Testis (tissue), 3 donors: Measurements from ENCODE around the gene GYS1. TPM values are rescaled to one million over a fixed set of nuclear protein-coding genes. Genes with fewer than 3 reads are reported as not detected.
A peak's percentile ranks its signal among the peaks of the same experiment; 100 is the strongest.
"Not testable (repeated sequence)": the region's sequence is repeated elsewhere in the genome, so short reads cannot be mapped to it uniquely, and the experiment has no call there.

Experiments used
- DNase-seq: peaks from one replicate; pipeline ENCODE4 v3.0.0-alpha.2; 2019
- H3K27ac ChIP-seq, 2 donors: fragments of 200-600 bp; sonication (generic); one replicate each; pipeline ENCODE4 v1.5.1; 2019
- H3K27me3 ChIP-seq: fragments of 200-600 bp; sonication (generic); one replicate; pipeline ENCODE4 v1.5.1; 2019
- H3K36me3 ChIP-seq: fragments of 200-600 bp; sonication (generic); one replicate; pipeline ENCODE4 v1.5.1; 2017; ENCODE audit warnings: low read depth; ENCODE audit errors: missing control alignments
- H3K4me1 ChIP-seq: fragments of 200-600 bp; sonication (generic); one replicate; pipeline ENCODE4 v1.5.1; 2019
- H3K4me3 ChIP-seq, 2 donors: fragments of 200-600 bp; sonication (generic); one replicate each; pipeline ENCODE4 v1.5.1; 2017 to 2019
- H3K9me3 ChIP-seq: fragments of 200-600 bp; sonication (generic); one replicate; pipeline ENCODE4 v1.5.1; 2017
- CTCF ChIP-seq, 3 experiments: fragments of 450-650 bp in 2 of 3; fragments of 200-600 bp in 1 of 3; sonication (generic) in 1 of 3; IDR thresholded peaks; one replicate each; pipeline ENCODE4 v1.5.1; 2016 to 2019; ENCODE audit warnings: antibody characterized with exemption in 3 of 3, mild to moderate bottlenecking in 2 of 3, moderate library complexity in 1 of 3
- POLR2A ChIP-seq: fragments of 450-650 bp; IDR thresholded peaks from one replicate; pipeline ENCODE4 v1.6.1; 2017; ENCODE audit warnings: antibody characterized with exemption, mild to moderate bottlenecking, moderate library complexity
- WGBS, 2 donors: methylation state at CpG; one replicate each; pipeline ENCODE4 v1.1.5; 2018; 5-methylcytosine and 5-hydroxymethylcytosine counted together
- intact Hi-C: fragments of 100-400 bp; cut with DNase I; formaldehyde crosslinking; loops from one replicate; pipeline ENCODE4 v1.15.1; 2023; ENCODE audit warnings: low total_unique reads
- polyA plus RNA-seq: library from polyadenylated mRNA; stranded (reverse); fragments of 350-450 nt; fragmentation: Illumina TruSeq; extraction: RNeasy Lipid Tissue Mini Kit (QIAGEN cat#74804); gene quantifications from one replicate; pipeline ENCODE4 v1.2.3, GENCODE V29; 2014; ENCODE audit warnings: low read depth, low replicate concordance; ENCODE audit not compliant: insufficient read depth
- total RNA-seq, 2 donors: library from RNA; depleted of rRNA; stranded (reverse); fragments of >200 nt; gene quantifications; one replicate each; pipeline ENCODE4 v1.2.3, GENCODE V29; 2016

Gene GYS1
- total and polyA plus RNA-seq, 3 donors from 2014 or later, result 13.8 to 23.6 (median 21.1) TPM

GRCh38 chr19:49022116-49022515, 29.0 kb upstream of the GYS1 start:
- WGBS, 2 donors, result 90 to 94% methylated on average over 9 of the region's 9 CpGs
- H3K4me3 ChIP-seq, result no peak overlapping the region
- no peak overlapping the region for H3K27ac ChIP-seq

GRCh38 chr19:49020931-49021895, 28.1 kb upstream of the GYS1 start:
- TF ChIP-seq POLR2A (no peak), CTCF (IDR thresholded peaks at IDR 0.05) (no peak)
- peaks cover 16% of the 10 kb centered on the region for H3K4me1 ChIP-seq
- no peaks in the 10 kb centered on the region for H3K36me3 ChIP-seq
- no peaks in the 10 kb centered on the region for H3K9me3 ChIP-seq
- DNase-seq, result no peak
- H3K4me3 ChIP-seq, result no peak overlapping the region
- H3K27ac ChIP-seq, result no peak overlapping the region
- no peaks in the 10 kb centered on the region for H3K27me3 ChIP-seq
- WGBS, 2 donors, result 49 to 52% methylated on average over 16 of the region's 16 CpGs
- intact Hi-C loops, result no loop called here

More at GRCh38 chr19:49022116-49022515, 29.0 kb upstream of the GYS1 start:
- no peak for TF ChIP-seq POLR2A
- DNase-seq, result no peak
- no peaks in the 10 kb centered on the region for H3K27me3 ChIP-seq
- no peaks in the 10 kb centered on the region for H3K36me3 ChIP-seq
- H3K4me1 ChIP-seq, result peaks cover 16% of the 10 kb centered on the region
- intact Hi-C loops, result no loop called here
- H3K9me3 ChIP-seq, result no peaks in the 10 kb centered on the region

- no peak for TF ChIP-seq POLR2A
- no peak for TF ChIP-seq CTCF (IDR thresholded peaks at IDR 0.05)
- Histone ChIP-seq H3K36me3 (no peaks in the 10 kb centered on the region), H3K27ac (no peak overlapping the region), H3K27me3 (no peaks in the 10 kb centered on the region), H3K4me1 (peaks cover 16% of the 10 kb centered on the region), H3K9me3 (no peaks in the 10 kb centered on the region), H3K4me3 (no peak overlapping the region)
- intact Hi-C loops, result no loop called here
- 44 to 49% methylated on average over 11 of the region's 11 CpGs for WGBS, 2 donors
- DNase-seq, result peak; percentile 38
Observed at GRCh38 chr19:49020342-49020741, 27.2 kb upstream of the GYS1 start.

GRCh38 chr19:49019242-49019932, 26.3 kb upstream of the GYS1 start:
- intact Hi-C loops, result no loop called here
- no peak overlapping the region for H3K27ac ChIP-seq

GRCh38 chr19:49018388-49019241, 25.5 kb upstream of the GYS1 start:
- WGBS, 2 donors, result 4 to 5% methylated on average over 26 to 50 of the region's 50 CpGs
- intact Hi-C loops, result not testable (repeated sequence)

More at GRCh38 chr19:49019242-49019932, 26.3 kb upstream of the GYS1 start:
- Histone ChIP-seq H3K27me3 (no peaks in the 10 kb centered on the region), H3K36me3 (no peaks in the 10 kb centered on the region), H3K4me1 (peaks cover 16% of the 10 kb centered on the region), H3K4me3 (peak overlapping the region; percentile 31 to 59), H3K9me3 (no peaks in the 10 kb centered on the region)
- TF ChIP-seq POLR2A, result no peak
- TF ChIP-seq CTCF (IDR thresholded peaks at IDR 0.05), result no peak
- peak; percentile 66 for DNase-seq
- WGBS, 2 donors, result 12 to 16% methylated on average over 34 to 39 of the region's 41 CpGs

More at GRCh38 chr19:49018388-49019241, 25.5 kb upstream of the GYS1 start:
- not testable (repeated sequence) for DNase-seq, H3K27ac ChIP-seq, H3K36me3 ChIP-seq, H3K27me3 ChIP-seq, H3K9me3 ChIP-seq
- peaks cover 16% of the 10 kb centered on the region for H3K4me1 ChIP-seq
- peak overlapping the region; percentile 31 to 59 for H3K4me3 ChIP-seq
